Gastrocnemius medialis (tissue), 4 donors: Measurements from ENCODE around the gene ERCC6. TPM values are rescaled to one million over a fixed set of nuclear protein-coding genes. Genes with fewer than 3 reads are reported as not detected.

Experiments
- ATAC-seq, 2 donors: fragments of 150-250 bp; one replicate each; pipeline ENCODE4 v1.9.1; 2016
- DNase-seq, 2 donors: peaks; one replicate each; pipeline ENCODE4 v3.0.0-alpha.2; 2019
- H3K27ac ChIP-seq, 4 donors: fragments of 200-600 bp; sonication (generic); 1 replicate in 1 of 4; 2 replicates in 3 of 4; pipeline ENCODE4 v1.5.1; 2016 to 2018; ENCODE audit warnings: mild to moderate bottlenecking in 2 of 4, moderate library complexity in 1 of 4
- H3K27me3 ChIP-seq, 3 donors: fragments of 200-600 bp; sonication (generic) in 2 of 3; 1 replicate in 1 of 3; 2 replicates in 2 of 3; pipeline versions ENCODE4 v1.5.1 to v1.6.0; 2016 to 2019; ENCODE audit warnings: mild to moderate bottlenecking in 1 of 3, moderate library complexity in 1 of 3
- H3K36me3 ChIP-seq, 2 donors: fragments of 200-600 bp; sonication (generic) in 1 of 2; one replicate each; pipeline ENCODE4 v1.5.1; 2017 to 2018
- H3K4me1 ChIP-seq, 2 donors: fragments of 200-600 bp; sonication (generic) in 1 of 2; one replicate each; pipeline ENCODE4 v1.5.1; 2016 to 2017; ENCODE audit warnings: mild to moderate bottlenecking in 2 of 2
- H3K4me3 ChIP-seq, 4 donors: fragments of 200-600 bp; sonication (generic) in 3 of 4; 1 replicate in 1 of 4; 2 replicates in 3 of 4; pipeline ENCODE4 v1.5.1; 2016 to 2019; ENCODE audit warnings: mild to moderate bottlenecking in 2 of 4
- H3K9me3 ChIP-seq, 3 donors: fragments of 200-600 bp; sonication (generic) in 2 of 3; 1 replicate in 1 of 3; 2 replicates in 2 of 3; pipeline ENCODE4 v1.5.1; 2016 to 2019
- CTCF ChIP-seq, 5 experiments: fragments of 450-650 bp in 3 of 5; fragments of 200-600 bp in 2 of 5; sonication (generic) in 2 of 5; IDR thresholded peaks in 4 of 5; conservative IDR thresholded peaks in 1 of 5; 1 replicate in 4 of 5; 2 replicates in 1 of 5; pipeline ENCODE4 v1.5.1; 2016 to 2019; ENCODE audit warnings: antibody characterized with exemption in 5 of 5, mild to moderate bottlenecking in 3 of 5, moderate library complexity in 3 of 5
- POLR2A ChIP-seq, 2 donors: fragments of 450-650 bp; IDR thresholded peaks; one replicate each; pipeline ENCODE4 v1.6.1; 2017; ENCODE audit warnings: antibody characterized with exemption in 2 of 2, mild to moderate bottlenecking in 2 of 2, moderate library complexity in 2 of 2
- in situ Hi-C, 4 donors: fragments of 200-750 bp; cut with MboI; loops; one replicate each; pipeline versions ENCODE4 v1.15.0 to v1.8.0; 2017; ENCODE audit warnings: low sequenced_read_pairs in 4 of 4
- intact Hi-C: fragments of 100-400 bp; cut with DNase I; formaldehyde crosslinking; loops from one replicate; pipeline ENCODE4 v1.15.1; 2023; ENCODE audit warnings: low total_unique reads
- total RNA-seq, 4 donors: library from RNA; depleted of rRNA; stranded (reverse); fragments of >200 nt; gene quantifications; one replicate each; pipeline versions ENCODE4 v1.1.0 to v1.2.3, GENCODE V29; 2016

The ERCC6 gene
- total RNA-seq, 4 donors from 2014 or later, result 8.7 to 16.7 (median 10.5) TPM

DNA sequence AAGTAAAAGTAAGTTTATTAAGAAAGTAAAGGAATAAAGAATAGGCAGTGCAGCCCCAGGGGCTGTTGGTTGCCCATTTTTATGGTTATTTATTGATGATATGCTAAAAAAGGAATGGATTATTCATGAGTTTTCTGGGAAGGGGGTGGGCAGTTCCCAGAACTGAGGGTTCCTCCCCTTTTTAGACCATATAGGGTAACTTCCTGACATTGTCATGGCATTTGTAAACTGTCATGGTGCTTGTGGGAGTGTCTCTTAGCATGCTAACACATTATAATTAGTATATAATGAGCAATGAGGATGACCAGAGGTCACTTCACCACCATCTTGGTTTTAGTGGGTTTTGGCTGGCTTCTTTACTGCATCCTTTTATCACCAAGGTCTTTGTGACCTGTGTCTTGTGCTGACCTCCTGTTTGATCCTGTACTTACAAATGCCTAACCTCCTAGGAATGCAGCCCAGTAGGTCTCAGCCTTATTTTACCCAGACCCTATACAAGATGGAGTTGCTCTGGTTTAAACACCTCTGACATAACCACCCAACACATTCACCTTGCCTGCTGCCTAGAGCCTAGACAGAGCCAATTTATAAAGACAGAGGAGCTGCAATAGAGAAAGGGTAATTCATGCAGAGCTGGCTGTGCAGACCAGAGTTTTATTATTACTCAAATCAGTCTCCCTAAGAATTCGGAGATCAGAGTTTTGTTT is 10.9 kb upstream of the ERCC6 start:
- intact Hi-C loops (no loop called here), in situ Hi-C loops (no loop called here)
- Histone ChIP-seq H3K4me3 (no peak overlapping the region), H3K36me3 (no peaks in the 10 kb centered on the region), H3K4me1 (no peaks in the 10 kb centered on the region), H3K9me3 (no peaks in the 10 kb centered on the region), H3K27me3 (peaks cover 0 to 4% (median 0%) of the 10 kb centered on the region in 3 donors), H3K27ac (no peak overlapping the region)
- ATAC-seq (no peak), DNase-seq (no peak)
- no peak for TF ChIP-seq CTCF (IDR thresholded peaks at IDR 0.05 in 4 of 5, conservative IDR thresholded peaks at IDR 0.05 in 1 of 5)
- TF ChIP-seq POLR2A (IDR thresholded peaks at IDR 0.05), result no peak

DNA sequence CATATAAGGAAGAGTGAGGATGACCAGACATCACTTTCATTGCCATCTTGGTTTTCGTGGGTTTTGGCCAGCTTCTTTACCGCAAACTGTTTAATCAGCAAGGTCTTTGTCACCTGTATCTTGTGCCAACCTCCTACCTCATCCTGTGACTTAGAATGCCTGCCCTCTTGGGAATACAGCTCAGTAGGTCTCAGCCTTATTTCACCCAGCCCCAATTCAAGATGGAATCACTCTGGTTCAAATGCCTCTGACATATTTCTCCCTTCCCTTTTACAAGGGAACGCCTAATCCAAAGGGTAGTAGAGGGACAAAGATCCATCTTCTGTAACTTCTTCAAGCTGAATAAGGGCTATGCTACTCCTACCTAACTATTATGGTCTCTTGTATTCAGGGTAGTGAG is 4.7 kb upstream of the ERCC6 start:
- Histone ChIP-seq H3K4me1 (peaks cover 4 to 6% of the 10 kb centered on the region in 2 donors), H3K9me3 (no peaks in the 10 kb centered on the region), H3K36me3 (no peaks in the 10 kb centered on the region), H3K27ac (no peak overlapping the region), H3K4me3 (no peak overlapping the region), H3K27me3 (no peaks in the 10 kb centered on the region)
- TF ChIP-seq POLR2A (IDR thresholded peaks at IDR 0.05) (no peak), CTCF (IDR thresholded peaks at IDR 0.05 in 4 of 5, conservative IDR thresholded peaks at IDR 0.05 in 1 of 5) (no peak)
- in situ Hi-C loops, result no loop called here
- DNase-seq (no peak), ATAC-seq (no peak)
- intact Hi-C loops, result no loop called here

GRCh38 chr10:49542353-49542752 is 3.4 kb upstream of the ERCC6 start:
- TF ChIP-seq CTCF (IDR thresholded peaks at IDR 0.05 in 4 of 5, conservative IDR thresholded peaks at IDR 0.05 in 1 of 5), result no peak
- TF ChIP-seq POLR2A (IDR thresholded peaks at IDR 0.05), result no peak
- Histone ChIP-seq H3K27ac (no peak overlapping the region), H3K27me3 (no peaks in the 10 kb centered on the region), H3K4me1 (peaks cover 12 to 16% of the 10 kb centered on the region in 2 donors), H3K36me3 (no peaks in the 10 kb centered on the region), H3K9me3 (no peaks in the 10 kb centered on the region), H3K4me3 (no peak overlapping the region)
- in situ Hi-C loops, result no loop called here
- no peak for ATAC-seq
- intact Hi-C loops, result no loop called here
- no peak for DNase-seq

DNA sequence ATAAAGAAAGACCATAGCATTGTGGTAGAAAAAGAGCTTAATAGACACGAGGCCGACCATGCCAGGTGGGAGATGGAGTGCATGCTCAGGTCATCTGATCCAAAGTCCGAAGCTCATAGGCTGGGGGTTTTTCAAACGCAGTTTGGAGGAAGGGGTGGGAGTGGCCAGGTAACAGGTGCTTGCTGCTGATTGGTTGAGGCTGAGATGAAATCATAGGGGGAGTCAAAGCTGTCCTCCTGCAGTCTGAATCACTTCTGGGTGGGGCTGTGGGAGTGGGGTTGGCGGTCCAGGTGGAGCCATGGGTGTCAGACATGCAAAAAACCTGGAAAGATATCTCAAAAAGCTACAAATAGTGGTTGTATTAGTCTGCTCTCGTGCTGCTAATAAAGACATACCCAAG is 2.8 kb upstream of the ERCC6 start:
- in situ Hi-C loops, result no loop called here
- Histone ChIP-seq H3K9me3 (no peaks in the 10 kb centered on the region), H3K27ac (no peak overlapping the region), H3K4me3 (no peak overlapping the region), H3K36me3 (no peaks in the 10 kb centered on the region), H3K4me1 (peaks cover 12 to 16% of the 10 kb centered on the region in 2 donors), H3K27me3 (no peaks in the 10 kb centered on the region)
- intact Hi-C loops, result no loop called here
- DNase-seq (no peak), ATAC-seq (no peak)
- TF ChIP-seq CTCF (IDR thresholded peaks at IDR 0.05 in 4 of 5, conservative IDR thresholded peaks at IDR 0.05 in 1 of 5) (no peak), POLR2A (IDR thresholded peaks at IDR 0.05) (no peak)
